H9 (cell line): Measurements from ENCODE around the gene TBC1D20. TPM values are rescaled to one million over a fixed set of nuclear protein-coding genes. Genes with fewer than 3 reads are reported as not detected.

Source experiments
- DNase-seq: peaks from one replicate; pipeline ENCODE4 v3.0.0-alpha.2; 2017
- H2AFZ ChIP-seq: one replicate; pipeline ENCODE4 v1.6.1; 2013; ENCODE audit warnings: mild to moderate bottlenecking, low read length, control low read depth, moderate library complexity
- H2AK5ac ChIP-seq: 2 replicates; pipeline ENCODE4 v1.6.1; 2013; ENCODE audit warnings: low read length, control low read depth, mixed read lengths; ENCODE audit not compliant: insufficient read length
- H2BK120ac ChIP-seq: one replicate; pipeline ENCODE4 v1.6.1; 2013; ENCODE audit warnings: low read depth, mild to moderate bottlenecking, low read length, control low read depth, inconsistent platforms; ENCODE audit not compliant: poor library complexity, severe bottlenecking
- H2BK12ac ChIP-seq: 2 replicates; pipeline ENCODE4 v1.6.1; 2013; ENCODE audit warnings: low read length, control low read depth, mixed read lengths, low read depth; ENCODE audit not compliant: insufficient read length
- H2BK15ac ChIP-seq: 2 replicates; pipeline ENCODE4 v1.6.1; 2013; ENCODE audit warnings: low read depth, low read length, control low read depth
- H2BK20ac ChIP-seq: one replicate; pipeline ENCODE4 v1.6.1; 2013; ENCODE audit warnings: low read depth, mild to moderate bottlenecking, low read length, control low read depth, inconsistent platforms; ENCODE audit not compliant: poor library complexity, severe bottlenecking
- H2BK5ac ChIP-seq: 2 replicates; pipeline ENCODE4 v1.6.1; 2013; ENCODE audit warnings: low read length, control low read depth, mixed read lengths; ENCODE audit not compliant: insufficient read length
- H3K14ac ChIP-seq: 2 replicates; pipeline ENCODE4 v1.6.1; 2013; ENCODE audit warnings: low read length, control low read depth; ENCODE audit not compliant: insufficient read depth
- H3K18ac ChIP-seq: 2 replicates; pipeline ENCODE4 v1.6.1; 2013; ENCODE audit warnings: low read depth, mild to moderate bottlenecking, mixed read lengths, low read length, control low read depth; ENCODE audit not compliant: insufficient read length
- H3K23ac ChIP-seq: 2 replicates; pipeline ENCODE4 v1.6.1; 2013; ENCODE audit warnings: low read length, control low read depth, mixed read lengths, low read depth; ENCODE audit not compliant: insufficient read length
- H3K23me2 ChIP-seq: 2 replicates; pipeline ENCODE4 v1.6.1; 2013; ENCODE audit warnings: low read depth, mild to moderate bottlenecking, mixed read lengths, low read length, control low read depth; ENCODE audit not compliant: insufficient read length, poor library complexity, severe bottlenecking
- H3K27ac ChIP-seq: 2 replicates; pipeline ENCODE4 v1.5.1; 2013; ENCODE audit warnings: low read length, control low read depth, mixed read lengths, low read depth; ENCODE audit not compliant: insufficient read length
- H3K27me3 ChIP-seq: 2 replicates; pipeline ENCODE4 v1.6.1; 2013; ENCODE audit warnings: low read length, control low read depth, inconsistent platforms; ENCODE audit not compliant: insufficient read depth
- H3K4ac ChIP-seq: 2 replicates; pipeline ENCODE4 v1.6.1; 2013; ENCODE audit warnings: low read depth, mild to moderate bottlenecking, control low read depth, inconsistent platforms, low read length, moderate library complexity
- H3K4me1 ChIP-seq: 2 replicates; pipeline ENCODE4 v1.6.1; 2013; ENCODE audit warnings: low read length, control low read depth, inconsistent platforms; ENCODE audit not compliant: insufficient read depth
- H3K4me2 ChIP-seq: 2 replicates; pipeline ENCODE4 v1.6.1; 2013; ENCODE audit warnings: low read length, control low read depth, mixed read lengths; ENCODE audit not compliant: insufficient read length, insufficient read depth
- H3K56ac ChIP-seq: 2 replicates; pipeline ENCODE4 v1.6.1; 2013; ENCODE audit warnings: low read depth, mild to moderate bottlenecking, mixed read lengths, low read length, control low read depth; ENCODE audit not compliant: insufficient read length
- H3K79me1 ChIP-seq: 2 replicates; pipeline ENCODE4 v1.6.1; 2013; ENCODE audit warnings: low read depth, mild to moderate bottlenecking, moderate library complexity, low read length, control low read depth, inconsistent platforms; ENCODE audit not compliant: insufficient read depth, poor library complexity, severe bottlenecking
- H3K79me2 ChIP-seq: 2 replicates; pipeline ENCODE4 v1.6.1; 2013; ENCODE audit warnings: low read length, control low read depth, inconsistent platforms; ENCODE audit not compliant: insufficient read depth
- H3K9ac ChIP-seq: 2 replicates; pipeline ENCODE4 v1.6.1; 2013; ENCODE audit warnings: low read length, control low read depth, mixed read lengths; ENCODE audit not compliant: insufficient read length; ENCODE audit errors: extremely low read depth
- H3K9me3 ChIP-seq: one replicate; pipeline ENCODE4 v1.6.1; 2013; ENCODE audit warnings: low read depth, low read length, inconsistent platforms; ENCODE audit not compliant: control insufficient read depth
- H3T11ph ChIP-seq: one replicate; pipeline ENCODE4 v1.6.1; 2013; ENCODE audit warnings: mild to moderate bottlenecking, low read length, control low read depth, inconsistent platforms
- H4K20me1 ChIP-seq: one replicate; pipeline ENCODE4 v1.6.1; 2013; ENCODE audit not compliant: control insufficient read depth, insufficient read length, insufficient read depth
- H4K5ac ChIP-seq: 2 replicates; pipeline ENCODE4 v1.6.1; 2013; ENCODE audit warnings: low read depth, mild to moderate bottlenecking, mixed read lengths, low read length, control low read depth; ENCODE audit not compliant: insufficient read length
- H4K8ac ChIP-seq: replicated peaks from 2 replicates; pipeline ENCODE4 v1.6.1; 2013; ENCODE audit warnings: low read length, control low read depth, mixed read lengths, low read depth; ENCODE audit not compliant: insufficient read length
- H4K91ac ChIP-seq: 2 replicates; pipeline ENCODE4 v1.6.1; 2013; ENCODE audit warnings: low read depth, mild to moderate bottlenecking, moderate library complexity, mixed read lengths, low read length, control low read depth; ENCODE audit not compliant: insufficient read length
- H3K27ac Mint-ChIP-seq, 3 experiments: 2 replicates in 2 of 3; 3 replicates in 1 of 3; pipeline ENCODE4 v1.8.0; 2020 to 2021; ENCODE audit warnings: mixed read lengths in 3 of 3, mild to moderate bottlenecking in 1 of 3, moderate library complexity in 1 of 3
- H3K27me3 Mint-ChIP-seq: 2 replicates; pipeline ENCODE4 v1.8.0; 2021; ENCODE audit warnings: low read depth, mild to moderate bottlenecking, moderate library complexity, mixed read lengths
- H3K36me3 Mint-ChIP-seq, 3 experiments: 2 replicates in 2 of 3; 3 replicates in 1 of 3; pipeline ENCODE4 v1.8.0; 2020 to 2021; ENCODE audit warnings: low read depth in 3 of 3, mixed read lengths in 3 of 3; ENCODE audit not compliant: insufficient read depth in 1 of 3
- H3K4me1 Mint-ChIP-seq, 2 experiments: 2 replicates each; pipeline ENCODE4 v1.8.0; 2020; ENCODE audit warnings: mixed read lengths in 2 of 2
- H3K4me3 Mint-ChIP-seq, 2 experiments: 2 replicates in 1 of 2; 3 replicates in 1 of 2; pipeline ENCODE4 v1.8.0; 2020 to 2021; ENCODE audit warnings: mild to moderate bottlenecking in 2 of 2, mixed read lengths in 2 of 2, moderate library complexity in 1 of 2
- H3K9me3 Mint-ChIP-seq, 2 experiments: 2 replicates in 1 of 2; 3 replicates in 1 of 2; pipeline ENCODE4 v1.8.0; 2020; ENCODE audit warnings: mild to moderate bottlenecking in 2 of 2, mixed read lengths in 2 of 2, moderate library complexity in 1 of 2
- WGBS: extraction: QIAGEN DNeasy Blood & Tissue Kit; methylation state at CpG from one replicate; pipeline ENCODE4 v1.1.7; 2013; ENCODE audit warnings: missing lambda C conversion rate, low lambda C conversion rate, mixed read lengths; ENCODE audit not compliant: insufficient read length; ENCODE audit errors: extremely low coverage; 5-methylcytosine and 5-hydroxymethylcytosine counted together
- total RNA-seq: library from RNA; stranded (reverse); gene quantifications from 2 replicates; pipeline ENCODE4 v1.2.1, GENCODE V29; 2021
- TF ChIP-seq, protein P1 (sequence below): fragments of 200-600 bp; sonication (generic); conservative IDR thresholded peaks from 3 replicates; pipeline ENCODE4 v1.8.0; 2021; ENCODE audit warnings: antibody characterized with exemption, mild to moderate bottlenecking

The TBC1D20 gene
- total RNA-seq, 1 experiment from 2014 or later, result 17.9 TPM

DNA sequence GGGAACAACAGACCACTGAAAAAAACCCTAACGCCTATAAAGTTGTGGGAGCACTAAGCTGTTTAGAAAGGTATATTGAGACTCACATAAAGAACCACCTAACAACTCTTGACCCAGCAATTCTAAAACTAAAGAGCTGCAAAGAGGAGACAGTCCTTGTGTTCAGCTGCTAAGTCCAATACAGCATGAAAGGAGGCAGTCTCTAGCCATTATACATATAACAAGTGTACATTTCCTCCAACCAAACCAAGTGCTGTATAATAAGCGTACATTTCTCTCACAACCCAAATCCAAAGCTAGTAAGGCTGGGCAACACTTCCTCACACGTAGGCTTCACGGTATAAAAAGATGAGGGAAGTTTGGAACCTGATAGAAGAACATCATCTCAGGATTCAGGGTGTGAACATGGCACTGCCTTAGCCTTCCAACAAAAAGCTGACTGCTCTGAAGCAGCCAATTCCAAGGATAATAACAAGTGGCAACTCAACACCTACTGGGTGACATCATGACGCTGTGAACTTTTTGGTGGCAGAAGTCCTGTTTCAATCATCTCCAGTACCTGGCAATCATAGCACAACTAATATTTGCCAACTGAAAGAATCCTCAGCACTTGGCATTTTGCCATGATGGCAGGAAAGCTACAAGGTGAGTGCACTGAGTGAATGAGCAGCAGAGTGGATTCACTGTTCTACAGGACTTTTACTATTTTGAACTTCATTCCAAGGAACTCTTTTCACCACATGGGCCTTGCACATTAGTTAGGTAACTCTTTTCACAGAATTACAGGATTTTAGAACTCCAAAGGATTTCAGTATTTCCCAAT is 16.6 kb downstream of the TBC1D20 start:
- Histone ChIP-seq H2BK5ac (no peak overlapping the region), H3K79me2 (no peaks in the 10 kb centered on the region), H3K14ac (no peak overlapping the region), H2AFZ (no peak overlapping the region), H3K79me1 (no peaks in the 10 kb centered on the region), H4K91ac (no peak overlapping the region), H3K27me3 (no peaks in the 10 kb centered on the region), H3K9me3 (no peaks in the 10 kb centered on the region), H3K4me1 (0 out of 2 replicates have a peak, but pooled peaks cover 3% of the 10 kb centered on the region), H3K23ac (no peak overlapping the region), H4K5ac (no peak overlapping the region), H4K8ac (no peak overlapping the region), H4K20me1 (no peaks in the 10 kb centered on the region), H3K9ac (no peak overlapping the region), H2BK120ac (no peak overlapping the region), H3K27ac (no peak overlapping the region), H2BK20ac (no peak overlapping the region), H3K56ac (no peak overlapping the region), H2AK5ac (no peak overlapping the region), H3K4ac (no peak overlapping the region), H2BK15ac (no peak overlapping the region), H3K4me2 (no peak overlapping the region), H3T11ph (no peak overlapping the region), H3K18ac (no peak overlapping the region), H3K23me2 (no peaks in the 10 kb centered on the region), H2BK12ac (no peak overlapping the region)
- Mint-ChIP-seq H3K27ac (no peak overlapping the region; a peak in 1 of 7 replicates), H3K4me1 (peaks cover 11 to 14% of the 10 kb centered on the region in 2 experiments), H3K9me3 (no peaks in the 10 kb centered on the region; a peak in 1 of 5 replicates), H3K4me3 (no peak overlapping the region), H3K36me3 (peaks cover 15 to 55% (median 53%) of the 10 kb centered on the region in 3 experiments; a peak in 6 of 7 replicates), H3K27me3 (no peaks in the 10 kb centered on the region)
- no peak for DNase-seq
- TF ChIP-seq, protein P1, sequence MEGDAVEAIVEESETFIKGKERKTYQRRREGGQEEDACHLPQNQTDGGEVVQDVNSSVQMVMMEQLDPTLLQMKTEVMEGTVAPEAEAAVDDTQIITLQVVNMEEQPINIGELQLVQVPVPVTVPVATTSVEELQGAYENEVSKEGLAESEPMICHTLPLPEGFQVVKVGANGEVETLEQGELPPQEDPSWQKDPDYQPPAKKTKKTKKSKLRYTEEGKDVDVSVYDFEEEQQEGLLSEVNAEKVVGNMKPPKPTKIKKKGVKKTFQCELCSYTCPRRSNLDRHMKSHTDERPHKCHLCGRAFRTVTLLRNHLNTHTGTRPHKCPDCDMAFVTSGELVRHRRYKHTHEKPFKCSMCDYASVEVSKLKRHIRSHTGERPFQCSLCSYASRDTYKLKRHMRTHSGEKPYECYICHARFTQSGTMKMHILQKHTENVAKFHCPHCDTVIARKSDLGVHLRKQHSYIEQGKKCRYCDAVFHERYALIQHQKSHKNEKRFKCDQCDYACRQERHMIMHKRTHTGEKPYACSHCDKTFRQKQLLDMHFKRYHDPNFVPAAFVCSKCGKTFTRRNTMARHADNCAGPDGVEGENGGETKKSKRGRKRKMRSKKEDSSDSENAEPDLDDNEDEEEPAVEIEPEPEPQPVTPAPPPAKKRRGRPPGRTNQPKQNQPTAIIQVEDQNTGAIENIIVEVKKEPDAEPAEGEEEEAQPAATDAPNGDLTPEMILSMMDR, result no peak
- no CpG with 5 or more reads among the region's 5 CpGs for WGBS
